ENCODE measurements around the gene SGCA.

DNA sequence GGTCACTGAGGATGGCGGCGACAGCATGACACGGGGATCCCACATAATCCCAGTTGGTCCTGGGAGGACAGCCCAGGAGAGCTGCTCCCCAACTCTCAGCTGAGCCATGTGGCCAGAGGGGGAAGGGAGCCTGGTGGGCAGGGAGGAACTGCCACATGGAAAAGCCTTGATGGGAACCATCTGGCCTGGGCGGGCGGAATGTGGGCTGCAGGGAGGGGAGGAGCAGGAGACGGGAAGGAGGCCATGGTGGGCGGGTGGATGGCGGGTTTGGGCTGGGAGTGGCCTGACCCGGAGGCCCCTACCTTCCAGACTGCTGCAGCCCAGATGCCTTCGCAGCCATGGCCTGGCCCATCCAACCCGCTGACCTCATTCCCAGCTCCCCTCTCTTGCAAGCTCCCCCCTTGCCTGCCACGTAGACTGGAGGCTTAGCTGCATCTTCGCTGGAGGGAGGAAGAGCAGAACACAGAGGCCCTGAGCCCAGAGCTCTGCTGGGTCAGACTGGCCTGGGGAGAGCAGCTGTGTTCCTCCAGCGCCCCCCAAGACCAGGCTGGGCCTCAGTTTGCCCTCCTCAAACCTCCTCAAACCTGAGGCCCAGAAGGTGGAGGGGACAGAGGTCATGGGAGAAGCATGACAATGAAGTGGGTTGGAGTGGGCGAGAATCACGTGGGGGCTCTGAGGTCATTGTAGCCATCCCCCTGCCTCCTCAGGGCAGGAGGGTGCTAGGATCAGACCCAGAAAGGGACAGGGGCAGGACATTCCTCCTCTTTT is 43.9 kb downstream of the SGCA start:
- no peak for TF ChIP-seq EZH2 (IDR thresholded peaks at IDR 0.05)
- no peak for TF ChIP-seq CTCF (IDR thresholded peaks at IDR 0.05)
- no peak for TF ChIP-seq EZH2phosphoT487 (IDR thresholded peaks at IDR 0.05)
